ENCODE results near the gene HOXC9. TPM values are rescaled to one million over a fixed set of nuclear protein-coding genes. Genes with fewer than 3 reads are reported as not detected.
A peak's percentile ranks its signal among the peaks of the same experiment; 100 is the strongest.

Gene HOXC9
- total RNA-seq, 4 donors from 2014 or later, result 13.6 to 37.7 (median 26.3) TPM

DNA sequence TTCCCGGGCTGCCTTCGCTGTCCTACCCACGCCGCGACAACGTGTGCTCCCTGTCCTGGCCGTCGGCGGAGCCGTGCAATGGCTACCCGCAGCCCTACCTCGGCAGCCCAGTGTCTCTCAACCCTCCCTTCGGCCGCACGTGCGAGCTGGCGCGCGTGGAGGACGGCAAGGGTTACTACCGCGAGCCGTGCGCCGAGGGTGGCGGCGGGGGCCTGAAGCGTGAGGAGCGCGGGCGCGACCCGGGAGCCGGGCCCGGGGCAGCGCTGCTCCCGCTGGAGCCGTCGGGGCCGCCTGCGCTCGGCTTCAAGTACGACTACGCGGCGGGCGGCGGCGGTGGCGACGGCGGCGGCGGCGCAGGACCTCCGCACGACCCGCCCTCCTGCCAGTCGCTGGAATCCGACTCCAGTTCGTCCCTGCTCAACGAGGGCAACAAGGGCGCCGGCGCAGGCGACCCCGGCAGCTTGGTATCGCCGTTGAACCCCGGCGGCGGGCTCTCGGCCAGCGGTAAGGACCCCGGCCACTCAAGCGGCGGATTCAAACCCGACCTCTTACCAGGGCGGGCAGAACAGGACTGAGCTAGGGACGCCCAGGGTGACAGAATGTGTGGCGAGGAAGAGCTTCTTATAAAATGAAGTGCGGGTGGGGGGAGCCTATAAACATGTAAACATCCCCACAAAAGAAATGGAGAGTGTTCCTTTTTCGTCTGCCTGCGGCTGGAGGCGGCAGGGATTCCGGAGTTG, 44.8 kb upstream of the HOXC9 start:
- no peak for TF ChIP-seq POLR2A (IDR thresholded peaks at IDR 0.05)
- TF ChIP-seq, protein P1, sequence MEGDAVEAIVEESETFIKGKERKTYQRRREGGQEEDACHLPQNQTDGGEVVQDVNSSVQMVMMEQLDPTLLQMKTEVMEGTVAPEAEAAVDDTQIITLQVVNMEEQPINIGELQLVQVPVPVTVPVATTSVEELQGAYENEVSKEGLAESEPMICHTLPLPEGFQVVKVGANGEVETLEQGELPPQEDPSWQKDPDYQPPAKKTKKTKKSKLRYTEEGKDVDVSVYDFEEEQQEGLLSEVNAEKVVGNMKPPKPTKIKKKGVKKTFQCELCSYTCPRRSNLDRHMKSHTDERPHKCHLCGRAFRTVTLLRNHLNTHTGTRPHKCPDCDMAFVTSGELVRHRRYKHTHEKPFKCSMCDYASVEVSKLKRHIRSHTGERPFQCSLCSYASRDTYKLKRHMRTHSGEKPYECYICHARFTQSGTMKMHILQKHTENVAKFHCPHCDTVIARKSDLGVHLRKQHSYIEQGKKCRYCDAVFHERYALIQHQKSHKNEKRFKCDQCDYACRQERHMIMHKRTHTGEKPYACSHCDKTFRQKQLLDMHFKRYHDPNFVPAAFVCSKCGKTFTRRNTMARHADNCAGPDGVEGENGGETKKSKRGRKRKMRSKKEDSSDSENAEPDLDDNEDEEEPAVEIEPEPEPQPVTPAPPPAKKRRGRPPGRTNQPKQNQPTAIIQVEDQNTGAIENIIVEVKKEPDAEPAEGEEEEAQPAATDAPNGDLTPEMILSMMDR (IDR thresholded peaks at IDR 0.05 in 4 of 5, conservative IDR thresholded peaks at IDR 0.05 in 1 of 5), result no peak
- in situ Hi-C loops (cut with MboI; ENCODE audit: low sequenced_read_pairs in 4 of 4), result no loop called here
- ATAC-seq, result no peak
- intact Hi-C loops (cut with DNase I; ENCODE audit: low total_unique reads), result no loop called here
- no peaks in the 10 kb centered on the region for H3K4me1 ChIP-seq
- H3K27ac ChIP-seq, result no peak overlapping the region
- H3K4me3 ChIP-seq, result peak overlapping the region in 3 of 4 donors; percentile 10 to 34 (median 17)
- no peaks in the 10 kb centered on the region for H3K9me3 ChIP-seq
- H3K27me3 ChIP-seq, result peaks cover 92 to 100% (median 94%) of the 10 kb centered on the region in 3 donors
- no peak for DNase-seq
- no peaks in the 10 kb centered on the region for H3K36me3 ChIP-seq

GRCh38 chr12:53955776-53956250, 44.1 kb upstream of the HOXC9 start:
- intact Hi-C loops (cut with DNase I; ENCODE audit: low total_unique reads), result no loop called here

GRCh38 chr12:53956251-53956887, 43.6 kb upstream of the HOXC9 start:
- no peak for DNase-seq
- intact Hi-C loops (cut with DNase I; ENCODE audit: low total_unique reads), result no loop called here
- peaks cover 92 to 100% (median 92%) of the 10 kb centered on the region in 3 donors for H3K27me3 ChIP-seq

More at GRCh38 chr12:53955776-53956250, 44.1 kb upstream of the HOXC9 start:
- Histone ChIP-seq H3K36me3 (no peaks in the 10 kb centered on the region), H3K9me3 (no peaks in the 10 kb centered on the region), H3K27ac (no peak overlapping the region), H3K4me3 (no peak overlapping the region), H3K27me3 (peaks cover 92 to 100% (median 94%) of the 10 kb centered on the region in 3 donors), H3K4me1 (no peaks in the 10 kb centered on the region)
- ATAC-seq (no peak), DNase-seq (no peak)
- in situ Hi-C loops (cut with MboI; ENCODE audit: low sequenced_read_pairs in 4 of 4), result no loop called here
- TF ChIP-seq, protein P1 (IDR thresholded peaks at IDR 0.05 in 4 of 5, conservative IDR thresholded peaks at IDR 0.05 in 1 of 5), result no peak
- TF ChIP-seq POLR2A (IDR thresholded peaks at IDR 0.05), result no peak

GRCh38 chr12:53956914-53957536, 42.9 kb upstream of the HOXC9 start:
- ATAC-seq (no peak), DNase-seq (no peak)
- intact Hi-C loops (cut with DNase I; ENCODE audit: low total_unique reads), result no loop called here
- in situ Hi-C loops (cut with MboI; ENCODE audit: low sequenced_read_pairs in 4 of 4), result no loop called here
- H3K27ac ChIP-seq, result no peak overlapping the region
- H3K9me3 ChIP-seq, result no peaks in the 10 kb centered on the region
- peaks cover 92 to 100% (median 92%) of the 10 kb centered on the region in 3 donors for H3K27me3 ChIP-seq
- no peaks in the 10 kb centered on the region for H3K4me1 ChIP-seq
- no peaks in the 10 kb centered on the region for H3K36me3 ChIP-seq
- TF ChIP-seq, protein P1 (IDR thresholded peaks at IDR 0.05 in 4 of 5, conservative IDR thresholded peaks at IDR 0.05 in 1 of 5), result no peak
- TF ChIP-seq POLR2A (IDR thresholded peaks at IDR 0.05), result no peak
- H3K4me3 ChIP-seq, result no peak overlapping the region

More at GRCh38 chr12:53956251-53956887, 43.6 kb upstream of the HOXC9 start:
- TF ChIP-seq, protein P1 (IDR thresholded peaks at IDR 0.05 in 4 of 5, conservative IDR thresholded peaks at IDR 0.05 in 1 of 5), result no peak
- TF ChIP-seq POLR2A (IDR thresholded peaks at IDR 0.05), result no peak
- Histone ChIP-seq H3K4me3 (no peak overlapping the region), H3K27ac (no peak overlapping the region), H3K4me1 (no peaks in the 10 kb centered on the region), H3K36me3 (no peaks in the 10 kb centered on the region), H3K9me3 (no peaks in the 10 kb centered on the region)
- in situ Hi-C loops (cut with MboI; ENCODE audit: low sequenced_read_pairs in 4 of 4), result no loop called here
- no peak for ATAC-seq
